Measurements from ENCODE around the gene NLGN4Y.
"Not testable (repeated sequence)": the region's sequence is repeated elsewhere in the genome, so short reads cannot be mapped to it uniquely, and the experiment has no call there.

NLGN4Y gene

DNA sequence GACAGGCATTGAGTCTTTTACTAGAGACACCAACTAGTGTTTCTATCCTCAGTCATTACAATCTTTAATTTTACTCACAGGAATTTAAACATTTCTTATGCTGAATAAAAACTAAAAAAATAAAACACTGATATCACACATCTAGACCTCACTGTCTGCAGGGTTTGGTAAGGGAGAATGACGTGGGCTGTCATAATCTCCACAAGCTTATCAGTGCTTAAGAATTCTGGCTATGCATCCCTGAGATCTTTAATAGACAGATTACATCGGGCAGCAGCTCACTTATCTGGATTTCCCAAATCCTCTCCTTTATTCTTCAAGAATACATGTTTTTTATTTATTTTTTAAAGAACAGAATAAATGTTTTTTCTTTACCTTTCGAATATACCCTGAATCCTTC lies 313.1 kb downstream of the NLGN4Y start:
- no peak for FAIRE-seq

DNA sequence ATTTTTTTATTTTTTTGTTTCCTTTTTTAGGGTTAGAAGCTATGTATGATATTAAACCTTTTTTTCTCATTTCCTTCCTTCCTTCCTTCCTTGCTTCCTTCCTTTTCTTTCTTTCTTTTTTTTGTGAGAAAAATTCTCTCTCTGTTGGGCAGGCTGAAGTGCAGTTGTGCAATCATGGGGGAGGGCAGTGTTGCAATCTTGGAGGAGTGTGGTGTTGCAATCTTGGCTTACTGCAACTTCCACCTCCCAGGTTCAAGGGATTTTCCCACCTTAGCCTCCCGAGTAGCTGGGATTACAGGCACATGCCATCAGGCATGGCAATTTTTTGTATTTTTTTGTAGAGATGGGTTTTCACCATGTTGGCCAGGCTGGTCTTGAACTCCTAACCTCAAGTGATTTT lies 326.4 kb downstream of the NLGN4Y start:
- no peak for FAIRE-seq

DNA sequence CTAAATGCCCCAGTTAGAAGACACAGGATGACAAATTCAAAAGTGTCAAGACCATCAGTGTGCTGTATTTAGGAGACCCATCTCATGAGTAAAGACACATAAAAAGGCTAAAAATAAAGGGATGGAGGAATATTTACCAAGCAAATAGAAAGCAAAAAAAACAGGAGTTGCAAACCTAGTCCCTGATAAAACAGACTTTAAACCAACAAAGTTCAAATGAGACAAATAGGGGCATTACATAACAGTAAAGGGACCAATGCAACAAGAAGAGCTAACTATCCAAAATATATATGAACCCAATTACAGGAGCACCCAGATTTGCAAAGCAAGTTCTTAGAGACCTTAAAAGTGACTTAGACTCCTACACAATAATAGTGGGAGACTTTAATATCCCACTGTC lies 336.1 kb downstream of the NLGN4Y start:
- FAIRE-seq = no peak

DNA sequence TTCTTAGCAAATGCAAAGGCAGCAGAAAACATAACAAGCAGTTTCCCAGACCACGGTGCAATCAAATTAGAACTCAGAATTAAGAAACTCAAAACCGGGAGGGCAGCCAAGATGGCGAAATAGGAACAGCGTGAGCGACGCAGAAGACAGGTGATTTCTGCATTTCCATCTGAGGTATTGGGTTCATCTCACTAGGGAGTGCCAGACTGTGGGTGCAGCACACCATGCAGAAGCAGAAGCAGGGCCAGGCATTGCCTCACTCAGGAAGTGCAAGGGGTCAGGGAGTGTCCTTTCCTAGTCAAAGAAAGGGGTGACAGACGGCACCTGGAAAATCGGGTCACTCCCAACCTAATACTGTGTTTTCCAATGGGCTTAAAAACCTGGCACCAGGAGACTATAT lies 336.7 kb downstream of the NLGN4Y start:
- FAIRE-seq = not testable (repeated sequence)

DNA sequence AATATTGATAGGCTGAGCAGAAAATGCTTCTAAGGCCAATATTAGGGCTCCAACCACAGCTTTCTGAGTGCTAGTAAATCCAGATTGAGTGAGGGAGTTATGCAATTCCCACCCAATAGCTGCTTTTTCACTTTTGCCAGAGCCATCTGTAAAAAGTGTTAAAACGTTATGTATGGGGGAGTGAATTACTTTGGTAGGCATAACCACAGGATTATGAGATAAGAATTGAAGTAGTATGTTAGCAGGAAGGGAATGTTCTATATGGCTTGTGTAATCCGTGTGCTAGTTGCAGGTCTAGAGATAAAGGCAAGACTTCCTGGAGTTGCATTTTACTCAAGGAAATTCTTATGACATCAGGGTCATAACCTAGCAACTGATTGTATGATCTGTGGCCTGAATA lies 347.6 kb downstream of the NLGN4Y start:
- no peak for FAIRE-seq

All from endometrium (tissue), 2 donors.